AML-193 (cell line): ENCODE data around the gene TMEM270.
A peak's percentile ranks its signal among the peaks of the same experiment; 100 is the strongest.

Source experiments
- DNase-seq, 2 experiments: peaks; one replicate each; lab custom pipeline; 2025; lab: John Stamatoyannopoulos, UW

TMEM270 gene

DNA sequence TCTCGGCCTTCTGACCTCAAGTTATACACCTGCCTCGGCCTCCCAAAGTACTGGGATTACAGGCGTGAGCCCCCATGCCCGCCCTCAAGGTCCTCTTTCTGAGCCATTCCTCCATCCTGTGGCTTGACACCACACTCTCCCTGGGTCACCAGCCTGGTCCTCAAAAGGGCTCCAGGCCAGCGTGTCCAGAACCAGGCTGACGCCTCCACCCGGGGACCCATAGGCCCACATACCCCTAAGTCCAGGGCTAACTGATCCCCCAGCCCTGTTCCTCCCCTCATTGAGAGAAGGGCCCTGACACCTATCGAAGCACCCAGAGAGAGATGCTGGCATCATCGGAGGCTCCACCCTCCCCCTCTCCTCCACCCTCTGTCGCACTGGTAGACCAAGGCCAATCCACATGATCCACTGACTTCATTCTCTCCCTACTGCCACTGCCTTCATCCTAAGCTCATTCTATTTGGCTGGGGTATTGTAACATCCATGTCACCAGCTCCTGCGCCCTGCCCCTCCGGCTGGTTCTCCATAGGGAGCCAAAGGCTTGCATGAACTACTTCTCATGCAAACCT, 46.7 kb downstream of the TMEM270 start:
- DNase-seq = no peak

DNA sequence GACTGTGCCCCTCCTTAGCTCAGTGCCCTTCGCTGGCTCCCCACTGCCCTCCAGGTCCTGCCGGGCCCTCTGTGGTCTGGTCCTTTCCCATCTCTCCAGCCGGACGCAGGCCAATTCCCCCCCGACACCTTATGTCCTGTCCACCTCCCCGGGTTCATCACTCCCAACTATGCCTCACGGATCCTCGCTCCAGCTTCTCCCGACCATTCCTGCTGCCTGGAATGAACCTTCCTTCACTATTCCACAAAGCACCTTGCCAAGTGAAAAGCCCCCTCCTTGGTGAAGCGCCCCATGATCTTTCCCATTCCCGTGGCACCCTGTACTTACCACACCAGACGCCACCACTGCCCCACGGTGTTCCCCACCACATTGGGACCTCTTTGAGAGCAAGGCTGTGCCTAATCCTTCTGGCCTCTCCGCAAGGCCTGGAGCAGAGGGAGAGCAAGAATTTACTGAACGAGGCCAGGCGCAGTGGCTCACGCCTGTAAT, 47.2 kb downstream of the TMEM270 start:
- DNase-seq = no peak

DNA sequence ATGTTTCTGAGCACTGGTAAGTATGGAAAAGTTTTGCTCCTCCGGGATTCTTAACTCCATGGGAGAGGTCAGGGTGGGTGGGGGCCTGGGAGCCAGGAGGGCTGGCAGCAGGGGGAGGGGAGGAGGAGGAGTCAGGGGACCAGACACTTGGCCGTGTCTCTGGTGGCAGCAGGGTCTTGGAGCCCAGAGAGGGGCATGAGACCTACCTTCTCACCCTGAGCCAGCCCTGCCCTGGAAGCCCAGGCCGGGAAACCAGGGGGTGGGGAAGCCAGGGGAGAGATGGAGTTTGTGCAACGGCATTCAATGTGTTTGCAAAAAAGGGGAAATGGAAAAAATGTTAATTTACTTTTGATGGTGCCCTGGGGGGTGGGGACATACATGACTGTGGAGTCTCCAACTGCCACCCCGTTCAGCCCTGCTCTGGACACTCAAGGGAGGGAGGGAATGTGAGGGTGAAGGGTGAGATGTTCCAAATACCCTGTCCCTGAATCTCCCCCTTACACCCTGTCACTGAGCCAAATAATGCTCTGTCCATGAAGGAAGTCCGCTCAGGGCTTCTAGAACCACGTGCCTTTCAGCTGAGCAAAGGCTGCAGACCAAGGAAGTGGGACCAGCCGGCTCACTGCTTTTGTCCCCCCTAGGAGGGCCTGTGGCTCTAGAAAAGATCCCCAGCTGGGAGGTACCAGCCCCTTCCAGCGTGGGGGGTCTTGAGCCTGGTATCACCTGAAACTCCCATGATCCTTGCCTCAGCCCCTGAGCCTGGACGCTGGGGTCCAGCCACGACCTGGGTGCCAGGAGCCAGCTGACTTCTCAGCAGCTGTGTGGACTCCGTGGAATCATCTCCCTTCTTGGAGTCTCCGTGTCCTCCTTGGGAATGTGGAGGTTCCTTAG, 48.3 kb downstream of the TMEM270 start:
- DNase-seq = peak; percentile 38 to 48

DNA sequence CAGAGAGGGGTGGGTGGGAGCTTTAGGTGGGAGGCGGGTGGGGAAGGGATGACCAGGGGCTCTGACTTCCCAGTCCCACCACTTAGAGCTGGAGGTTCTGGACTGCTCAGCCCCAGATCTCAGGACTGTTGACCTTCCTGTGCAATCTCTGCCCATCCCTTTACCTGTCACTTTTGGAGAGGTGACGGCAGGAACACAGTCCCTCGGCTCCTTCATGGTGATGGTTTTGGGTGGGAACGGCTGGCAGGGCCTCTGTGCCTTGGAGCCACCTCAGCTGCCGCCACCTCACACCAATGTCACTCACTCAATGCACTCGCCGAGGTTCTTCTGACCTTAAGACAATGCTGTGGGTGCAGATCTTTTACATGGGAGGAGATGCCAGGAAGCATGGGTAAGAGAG, 49.0 kb downstream of the TMEM270 start:
- no peak for DNase-seq

DNA sequence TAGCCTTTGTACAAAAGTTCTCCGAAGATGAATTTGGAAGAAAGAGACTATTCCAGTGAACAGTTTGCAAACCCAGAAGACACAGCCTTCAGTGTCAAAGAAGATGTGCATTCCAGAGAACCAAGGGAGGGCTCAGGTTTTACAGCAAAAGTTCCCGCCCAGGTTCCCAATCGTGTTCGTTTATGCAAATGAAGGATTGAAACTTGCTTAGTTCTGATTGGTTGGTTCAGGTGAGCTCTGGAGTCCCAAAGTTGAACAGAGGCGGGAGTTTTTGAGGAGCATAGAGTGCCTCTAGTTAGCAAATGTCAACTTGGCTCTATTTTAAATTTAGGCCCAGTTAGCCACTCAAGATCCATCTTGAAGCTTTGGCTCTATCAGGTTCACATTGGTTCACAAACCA, 51.3 kb downstream of the TMEM270 start:
- no peak for DNase-seq
